Measurements from ENCODE around the gene HMCN2.

Gene HMCN2

DNA sequence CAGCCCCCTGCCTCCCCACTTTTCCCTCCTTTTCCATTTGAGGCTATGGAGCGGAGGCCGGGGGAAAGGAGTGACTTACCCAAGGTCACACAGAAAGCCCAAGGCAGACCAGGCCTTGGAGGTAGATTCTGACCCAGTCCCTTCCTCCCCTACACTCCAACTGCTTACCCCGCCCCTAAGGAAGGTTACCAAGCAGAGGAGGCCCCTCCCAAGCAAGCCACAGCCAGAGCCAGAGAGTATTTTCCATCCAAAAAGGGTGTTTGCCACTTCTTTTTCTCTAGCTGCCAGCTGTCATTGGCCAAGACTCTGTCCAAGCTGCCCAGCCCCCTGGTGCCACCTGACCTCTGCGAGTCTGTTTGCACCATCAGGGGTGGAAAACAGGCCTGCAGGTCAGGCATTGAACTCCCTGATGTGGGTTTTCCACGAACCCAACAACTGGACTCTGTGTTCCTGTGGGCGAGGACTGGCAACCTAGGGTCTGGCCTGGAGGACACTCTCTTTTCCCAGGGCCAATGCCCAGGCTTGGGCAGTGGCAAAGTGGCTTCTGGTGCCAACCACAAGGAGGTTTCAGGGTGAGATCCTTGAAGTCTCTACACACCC is 172.9 kb downstream of the HMCN2 start:
- peak overlapping the region; percentile 56 for H3K14ac ChIP-seq (ENCODE audit: low read length)
- H3K23ac ChIP-seq (ENCODE audit: low read depth, low read length, poor library complexity) = peak overlapping the region; percentile 81
- no peak overlapping the region for H2BK12ac ChIP-seq (ENCODE audit: low read length)
- H4K91ac ChIP-seq (ENCODE audit: low read depth, low read length, poor library complexity) = no peak overlapping the region
- no peak overlapping the region for H3K9ac ChIP-seq (ENCODE audit: low read depth, low read length, poor library complexity)
- no peak overlapping the region for H2BK15ac ChIP-seq (ENCODE audit: low read length)
- no peak overlapping the region for H4K8ac ChIP-seq (ENCODE audit: low read depth, low read length)
- peak overlapping the region; percentile 56 for H2AK5ac ChIP-seq (ENCODE audit: low read depth, low read length)
- H2BK120ac ChIP-seq (ENCODE audit: low read depth, low read length) = peak overlapping the region; percentile 8
- no peak overlapping the region for H3K4ac ChIP-seq (ENCODE audit: low read length)
- H3K4me1 ChIP-seq (ENCODE audit: control insufficient read depth in 2 of 2, insufficient read depth in 1 of 2, low read depth in 1 of 2, low read length in 2 of 2) = peaks cover 0 to 5% of the 10 kb centered on the region in 2 donors
- peaks cover 3 to 4% of the 10 kb centered on the region in 2 donors for H3K9me3 ChIP-seq (replicated peaks in 1 of 2; ENCODE audit: control insufficient read depth in 2 of 2, insufficient read depth in 1 of 2, low read depth in 1 of 2, low read length in 2 of 2)
- H2AFZ ChIP-seq (ENCODE audit: low read length) = no peak overlapping the region
- H3K27ac ChIP-seq (replicated peaks; ENCODE audit: low read length) = no peak overlapping the region
- no CpG with 5 or more reads among the region's 6 CpGs for WGBS, 2 donors (ENCODE audit: extremely low coverage in 2 of 2, insufficient read length in 2 of 2, insufficient replicate concordance in 1 of 2)
- no peak for DNase-seq (ENCODE audit: low spot score)
- peak overlapping the region; percentile 64 for H3K18ac ChIP-seq (ENCODE audit: low read length)
- H3K27me3 ChIP-seq (ENCODE audit: control insufficient read depth in 3 of 3, insufficient read depth in 3 of 3, low read depth in 1 of 3, low read length in 3 of 3) = peaks cover 8 to 31% (median 9%) of the 10 kb centered on the region in 3 experiments
- H2BK5ac ChIP-seq (ENCODE audit: low read length) = no peak overlapping the region
- H3K4me2 ChIP-seq (ENCODE audit: insufficient read depth, low read length, poor library complexity, severe bottlenecking) = no peak overlapping the region
- no peak overlapping the region for H3K4me3 ChIP-seq (ENCODE audit: low read length in 2 of 2)
- H3K36me3 ChIP-seq (replicated peaks in 1 of 2; ENCODE audit: control insufficient read depth in 2 of 2, insufficient read depth in 2 of 2, low read length in 2 of 2) = no peaks in the 10 kb centered on the region
- peaks cover 1% of the 10 kb centered on the region for H3K79me1 ChIP-seq (ENCODE audit: low read depth, low read length)

DNA sequence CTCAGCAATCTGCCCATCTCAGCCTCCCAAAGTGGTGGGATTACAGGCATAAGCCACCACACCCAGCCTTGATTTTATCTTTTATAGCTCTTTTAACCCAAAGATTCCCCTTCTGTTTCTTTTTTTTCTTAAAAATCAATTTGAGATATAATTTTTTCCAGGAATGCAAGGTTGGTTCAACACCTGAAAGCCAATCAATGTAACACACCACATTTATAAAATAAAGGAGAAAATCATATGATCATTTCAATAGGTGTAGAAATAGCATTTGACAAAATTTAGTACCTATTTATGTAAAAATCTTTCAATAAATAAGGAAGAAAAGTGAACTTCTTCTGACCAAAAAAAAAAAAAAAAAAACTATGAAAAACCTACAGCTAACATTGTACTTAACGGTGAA is 175.5 kb downstream of the HMCN2 start:
- Histone ChIP-seq H4K91ac (ENCODE audit: low read depth, low read length, poor library complexity) (no peak overlapping the region), H3K36me3 (replicated peaks in 1 of 2; ENCODE audit: control insufficient read depth in 2 of 2, insufficient read depth in 2 of 2, low read length in 2 of 2) (no peaks in the 10 kb centered on the region), H3K4me2 (ENCODE audit: insufficient read depth, low read length, poor library complexity, severe bottlenecking) (no peak overlapping the region), H3K14ac (ENCODE audit: low read length) (no peak overlapping the region), H3K4me3 (ENCODE audit: low read length in 2 of 2) (no peak overlapping the region), H3K27me3 (ENCODE audit: control insufficient read depth in 3 of 3, insufficient read depth in 3 of 3, low read depth in 1 of 3, low read length in 3 of 3) (peaks cover 0 to 38% (median 13%) of the 10 kb centered on the region in 3 experiments), H3K4ac (ENCODE audit: low read length) (no peak overlapping the region), H3K9ac (ENCODE audit: low read depth, low read length, poor library complexity) (no peak overlapping the region), H2AK5ac (ENCODE audit: low read depth, low read length) (no peak overlapping the region), H4K8ac (ENCODE audit: low read depth, low read length) (no peak overlapping the region), H3K23ac (ENCODE audit: low read depth, low read length, poor library complexity) (no peak overlapping the region), H2BK5ac (ENCODE audit: low read length) (no peak overlapping the region), H3K9me3 (replicated peaks in 1 of 2; ENCODE audit: control insufficient read depth in 2 of 2, insufficient read depth in 1 of 2, low read depth in 1 of 2, low read length in 2 of 2) (peaks cover 3 to 4% of the 10 kb centered on the region in 2 donors), H2AFZ (ENCODE audit: low read length) (no peak overlapping the region), H2BK12ac (ENCODE audit: low read length) (no peak overlapping the region), H2BK120ac (ENCODE audit: low read depth, low read length) (no peak overlapping the region), H3K18ac (ENCODE audit: low read length) (no peak overlapping the region), H3K4me1 (ENCODE audit: control insufficient read depth in 2 of 2, insufficient read depth in 1 of 2, low read depth in 1 of 2, low read length in 2 of 2) (peaks cover 9% of the 10 kb centered on the region in 2 donors), H3K27ac (replicated peaks; ENCODE audit: low read length) (no peak overlapping the region), H3K79me1 (ENCODE audit: low read depth, low read length) (no peaks in the 10 kb centered on the region), H2BK15ac (ENCODE audit: low read length) (no peak overlapping the region)
- no peak for DNase-seq (ENCODE audit: low spot score)
- no CpG with 5 or more reads among the region's 1 CpG for WGBS, 2 donors (ENCODE audit: extremely low coverage in 2 of 2, insufficient read length in 2 of 2, insufficient replicate concordance in 1 of 2)

DNA sequence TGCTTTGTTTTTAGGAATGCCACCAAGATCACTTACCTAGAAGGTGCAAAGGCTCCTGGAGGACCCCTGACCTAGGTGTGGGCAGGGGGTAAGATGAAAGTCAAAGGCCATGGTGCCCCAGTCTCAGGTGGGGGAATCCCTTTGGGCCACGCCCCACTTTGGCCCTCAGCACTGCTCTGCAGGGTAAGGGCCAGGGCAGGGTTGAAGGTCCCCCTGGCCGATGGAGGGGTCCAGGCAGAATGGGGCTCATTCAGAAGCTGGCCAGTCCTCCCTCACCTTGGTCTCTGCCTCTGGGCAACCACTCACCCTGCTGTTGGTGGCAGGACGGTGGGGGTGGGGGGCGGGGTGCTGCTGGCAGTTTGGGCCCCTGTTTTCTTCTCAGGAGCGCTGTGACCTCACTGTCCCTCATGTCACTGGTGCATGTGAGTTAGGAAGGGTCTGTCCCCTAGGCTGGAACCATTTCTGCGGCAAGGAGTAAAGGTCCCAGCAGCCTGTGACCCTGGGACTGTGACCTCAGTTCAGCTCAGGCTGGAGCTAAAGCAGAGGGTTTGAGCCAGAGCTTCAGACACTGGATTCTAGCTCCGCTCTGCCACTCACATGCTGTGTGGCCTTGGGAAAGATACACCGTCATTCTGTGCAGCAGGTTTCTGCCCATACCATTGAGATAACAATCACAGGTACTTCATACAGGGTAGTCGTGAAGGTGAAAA is 177.3 kb downstream of the HMCN2 start:
- Histone ChIP-seq H3K4ac (ENCODE audit: low read length) (no peak overlapping the region), H3K4me1 (ENCODE audit: control insufficient read depth in 2 of 2, insufficient read depth in 1 of 2, low read depth in 1 of 2, low read length in 2 of 2) (peaks cover 18 to 22% of the 10 kb centered on the region in 2 donors), H3K79me1 (ENCODE audit: low read depth, low read length) (no peaks in the 10 kb centered on the region), H3K4me3 (ENCODE audit: low read length in 2 of 2) (no peak overlapping the region), H3K4me2 (ENCODE audit: insufficient read depth, low read length, poor library complexity, severe bottlenecking) (no peak overlapping the region), H4K8ac (ENCODE audit: low read depth, low read length) (no peak overlapping the region), H2AFZ (ENCODE audit: low read length) (no peak overlapping the region), H3K9ac (ENCODE audit: low read depth, low read length, poor library complexity) (no peak overlapping the region), H3K36me3 (replicated peaks in 1 of 2; ENCODE audit: control insufficient read depth in 2 of 2, insufficient read depth in 2 of 2, low read length in 2 of 2) (no peaks in the 10 kb centered on the region), H2BK120ac (ENCODE audit: low read depth, low read length) (no peak overlapping the region), H3K27me3 (ENCODE audit: control insufficient read depth in 3 of 3, insufficient read depth in 3 of 3, low read depth in 1 of 3, low read length in 3 of 3) (peaks cover 0 to 46% (median 13%) of the 10 kb centered on the region in 3 experiments), H3K23ac (ENCODE audit: low read depth, low read length, poor library complexity) (no peak overlapping the region), H2AK5ac (ENCODE audit: low read depth, low read length) (no peak overlapping the region), H3K14ac (ENCODE audit: low read length) (no peak overlapping the region), H2BK12ac (ENCODE audit: low read length) (peak overlapping the region; percentile 73), H2BK5ac (ENCODE audit: low read length) (no peak overlapping the region), H3K27ac (replicated peaks; ENCODE audit: low read length) (no peak overlapping the region), H4K91ac (ENCODE audit: low read depth, low read length, poor library complexity) (no peak overlapping the region), H2BK15ac (ENCODE audit: low read length) (no peak overlapping the region), H3K18ac (ENCODE audit: low read length) (no peak overlapping the region), H3K9me3 (replicated peaks in 1 of 2; ENCODE audit: control insufficient read depth in 2 of 2, insufficient read depth in 1 of 2, low read depth in 1 of 2, low read length in 2 of 2) (peaks cover 3 to 4% of the 10 kb centered on the region in 2 donors)
- no CpG with 5 or more reads among the region's 9 CpGs for WGBS, 2 donors (ENCODE audit: extremely low coverage in 2 of 2, insufficient read length in 2 of 2, insufficient replicate concordance in 1 of 2)
- DNase-seq (ENCODE audit: low spot score) = no peak

DNA sequence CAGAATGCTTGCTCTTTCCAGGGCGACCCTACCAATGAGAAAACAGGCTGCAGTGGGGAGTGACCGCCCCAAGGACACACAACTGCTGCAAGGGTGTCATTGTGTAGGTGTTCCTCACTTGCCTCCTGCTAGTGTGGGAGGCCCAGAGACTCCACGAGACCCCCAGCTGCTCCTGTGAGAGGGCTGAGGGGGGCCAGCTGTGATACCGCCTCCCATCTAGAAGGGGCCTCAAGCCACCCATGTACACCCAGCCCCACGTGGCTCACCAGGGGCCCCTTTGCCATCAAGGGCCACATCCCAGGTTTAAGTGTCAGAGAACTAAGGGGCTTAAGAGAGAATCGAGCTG is 177.9 kb downstream of the HMCN2 start:
- Histone ChIP-seq H3K14ac (ENCODE audit: low read length) (no peak overlapping the region), H3K27ac (replicated peaks; ENCODE audit: low read length) (no peak overlapping the region), H3K27me3 (ENCODE audit: control insufficient read depth in 3 of 3, insufficient read depth in 3 of 3, low read depth in 1 of 3, low read length in 3 of 3) (peaks cover 0 to 49% (median 13%) of the 10 kb centered on the region in 3 experiments), H3K9me3 (replicated peaks in 1 of 2; ENCODE audit: control insufficient read depth in 2 of 2, insufficient read depth in 1 of 2, low read depth in 1 of 2, low read length in 2 of 2) (peaks cover 3 to 4% of the 10 kb centered on the region in 2 donors), H3K4me1 (ENCODE audit: control insufficient read depth in 2 of 2, insufficient read depth in 1 of 2, low read depth in 1 of 2, low read length in 2 of 2) (peaks cover 19 to 25% of the 10 kb centered on the region in 2 donors), H3K4me3 (ENCODE audit: low read length in 2 of 2) (no peak overlapping the region), H2BK120ac (ENCODE audit: low read depth, low read length) (no peak overlapping the region), H3K4me2 (ENCODE audit: insufficient read depth, low read length, poor library complexity, severe bottlenecking) (no peak overlapping the region), H3K23ac (ENCODE audit: low read depth, low read length, poor library complexity) (no peak overlapping the region), H2BK5ac (ENCODE audit: low read length) (no peak overlapping the region), H4K91ac (ENCODE audit: low read depth, low read length, poor library complexity) (no peak overlapping the region), H2BK15ac (ENCODE audit: low read length) (no peak overlapping the region), H3K9ac (ENCODE audit: low read depth, low read length, poor library complexity) (no peak overlapping the region), H3K4ac (ENCODE audit: low read length) (no peak overlapping the region), H3K18ac (ENCODE audit: low read length) (no peak overlapping the region), H2AFZ (ENCODE audit: low read length) (no peak overlapping the region), H4K8ac (ENCODE audit: low read depth, low read length) (no peak overlapping the region), H2BK12ac (ENCODE audit: low read length) (no peak overlapping the region), H3K36me3 (replicated peaks in 1 of 2; ENCODE audit: control insufficient read depth in 2 of 2, insufficient read depth in 2 of 2, low read length in 2 of 2) (no peaks in the 10 kb centered on the region), H3K79me1 (ENCODE audit: low read depth, low read length) (no peaks in the 10 kb centered on the region), H2AK5ac (ENCODE audit: low read depth, low read length) (peak overlapping the region; percentile 40)
- DNase-seq (ENCODE audit: low spot score) = no peak
- WGBS, 2 donors (ENCODE audit: extremely low coverage in 2 of 2, insufficient read length in 2 of 2, insufficient replicate concordance in 1 of 2) = no CpG with 5 or more reads among the region's 6 CpGs
